ENCODE data around the gene AHCYL1. TPM values are rescaled to one million over a fixed set of nuclear protein-coding genes. Genes with fewer than 3 reads are reported as not detected.

The AHCYL1 gene
- total and polyA plus RNA-seq, 2 of the 8 experiments (the other 6 are each of a cell fraction or from before 2014, with no cell fraction given) = 64.5 to 95.9 TPM

- Histone ChIP-seq H3K36me3 (ENCODE audit: control insufficient read depth in 2 of 4, insufficient read depth in 4 of 4, low read length in 3 of 4) (no peaks in the 10 kb centered on the region), H3K4me1 (replicated peaks in 1 of 4; ENCODE audit: control insufficient read depth in 3 of 4, insufficient read depth in 4 of 4, low read length in 3 of 4) (peaks cover 5 to 26% (median 17%) of the 10 kb centered on the region in 4 experiments; a peak in 6 of 7 replicates), H3K14ac (ENCODE audit: insufficient read length) (no peak overlapping the region), H3K9ac (replicated peaks in 1 of 4; ENCODE audit: extremely low read depth in 1 of 4, low read depth in 3 of 4, low read length in 3 of 4) (0 out of 7 replicates have a peak overlapping the region, but pooled peaks of 1 of the 4 experiments have one; percentile 45), H3K4ac (replicated peaks; ENCODE audit: insufficient read length, low read depth, low read length) (no peak overlapping the region), H3K79me1 (ENCODE audit: low read depth, low read length) (no peaks in the 10 kb centered on the region), H2BK20ac (ENCODE audit: low read length) (no peak overlapping the region), H2BK15ac (ENCODE audit: low read length) (no peak overlapping the region), H2AK5ac (ENCODE audit: low read depth, low read length) (no peak overlapping the region), H3K18ac (ENCODE audit: extremely low read depth, low read length) (no peak overlapping the region), H3K56ac (replicated peaks; ENCODE audit: insufficient read length, low read depth, low read length) (no peak overlapping the region), H3K27me3 (replicated peaks in 1 of 4; ENCODE audit: control insufficient read depth in 3 of 4, extremely low read depth in 1 of 4, insufficient read depth in 3 of 4, low read length in 3 of 4) (peaks cover 0 to 9% (median 2%) of the 10 kb centered on the region in 4 experiments; a peak in 4 of 7 replicates), H4K5ac (ENCODE audit: insufficient read length, low read depth, low read length) (no peak overlapping the region), H3K27ac (ENCODE audit: low read depth, low read length) (no peak overlapping the region; the same call in 1 of the 2 replicates), H3K4me2 (ENCODE audit: insufficient read depth in 1 of 2, low read depth in 2 of 2, low read length in 2 of 2) (peak overlapping the region; percentile 46 to 66), H3K23me2 (ENCODE audit: low read depth, low read length) (no peaks in the 10 kb centered on the region), H3K9me3 (ENCODE audit: insufficient read depth in 2 of 2, low read depth in 1 of 2, low read length in 1 of 2) (no peaks in the 10 kb centered on the region), H2BK5ac (ENCODE audit: low read depth, low read length) (no peak overlapping the region), H3K23ac (ENCODE audit: insufficient read length) (no peak overlapping the region), H3K79me2 (ENCODE audit: control insufficient read depth in 1 of 2, insufficient read depth in 2 of 2, low read length in 2 of 2) (no peaks in the 10 kb centered on the region), H2BK120ac (replicated peaks; ENCODE audit: low read depth, low read length) (no peak overlapping the region), H4K20me1 (replicated peaks in 1 of 2; ENCODE audit: control insufficient read depth in 1 of 2, insufficient read depth in 2 of 2, low read length in 2 of 2) (peaks cover 0 to 2% of the 10 kb centered on the region in 2 experiments), H2BK12ac (ENCODE audit: low read depth, low read length) (no peak overlapping the region), H3K4me3 (ENCODE audit: extremely low read depth in 1 of 4, insufficient read depth in 2 of 4, low read depth in 3 of 4, low read length in 4 of 4) (peak overlapping the region in 2 of 4 experiments; percentile 13 to 45; a peak in 4 of 8 replicates), H4K91ac (replicated peaks; ENCODE audit: insufficient read length, low read length) (no peak overlapping the region), H4K8ac (ENCODE audit: extremely low read depth, insufficient read depth, low read length) (no peak overlapping the region), H2AFZ (ENCODE audit: low read length) (no peak overlapping the region)
- ChIA-PET POLR2A (ENCODE audit: partially characterized antibody) (interaction anchor here (0.7 to 1.2 kb wide), 4 partner anchors 13 to 169 kb away, joined by 3 to 5 read pairs (median 3); partner anchors contain the start of gene CSF1), CTCF (ENCODE audit: partially characterized antibody) (interaction anchor here (0.8 to 2.6 kb wide), 17 partner anchors 13 to 185 kb away, joined by 3 to 15 read pairs (median 5); partner anchors contain the start of gene AHCYL1)
- DNase-seq (ENCODE audit: low read depth in 1 of 2, low spot score in 2 of 2) (no peak), FAIRE-seq (peak; percentile 98)
- WGBS, 2 experiments (ENCODE audit: extremely low coverage in 1 of 2, insufficient coverage in 1 of 2, insufficient read length in 1 of 2, insufficient replicate concordance in 2 of 2, low coverage in 1 of 2, low lambda C conversion rate in 2 of 2, missing lambda C conversion rate in 1 of 2) = 8% methylated on average over 7 of the region's 7 CpGs; no CpG with 5 or more reads in 1 of the 2 experiments
- TF ChIP-seq RBBP5 (IDR thresholded peaks at IDR 0.05; ENCODE audit: borderline replicate concordance, low read depth, low read length) (peak; percentile 61; the same call in 1 of the 2 replicates), TEAD4 (IDR thresholded peaks at IDR 0.05; ENCODE audit: low read depth, low read length) (peak; percentile 89), SIRT6 (IDR thresholded peaks at IDR 0.05; ENCODE audit: low read length) (no peak), SRF (IDR thresholded peaks at IDR 0.05; ENCODE audit: low read depth, low read length) (no peak), ASH2L (IDR thresholded peaks at IDR 0.05; ENCODE audit: low read length) (peak; percentile 23), RXRA (IDR thresholded peaks at IDR 0.05; ENCODE audit: insufficient read depth, low read depth, low read length) (peak; percentile 80; the same call in 1 of the 2 replicates), EP300 (IDR thresholded peaks at IDR 0.05; ENCODE audit: borderline replicate concordance in 1 of 2, low read depth in 2 of 2, low read length in 2 of 2) (0 out of 3 replicates have a peak, but pooled peaks of 1 of the 2 experiments have one; percentile 33), POU5F1 (IDR thresholded peaks at IDR 0.05; ENCODE audit: low read depth, low read length) (peak; percentile 27; the same call in 1 of the 2 replicates), HDAC2 (IDR thresholded peaks at IDR 0.05; ENCODE audit: borderline replicate concordance in 1 of 2, low read depth in 2 of 2, low read length in 2 of 2) (0 out of 4 replicates have a peak, but pooled peaks of 1 of the 2 experiments have one; percentile 67), SIN3A (conservative IDR thresholded peaks at IDR 0.05 in 1 of 2, IDR thresholded peaks at IDR 0.05 in 1 of 2; ENCODE audit: low read depth in 1 of 2, low read length in 2 of 2) (no peak)
Measured at GRCh38 chr1:109959974-109960744, 24.4 kb upstream of the AHCYL1 start.

Measured in H1 (cell line).